ENCODE data around the gene DXO. TPM values are rescaled to one million over a fixed set of nuclear protein-coding genes. Genes with fewer than 3 reads are reported as not detected.
"Not testable (repeated sequence)": the region's sequence is repeated elsewhere in the genome, so short reads cannot be mapped to it uniquely, and the experiment has no call there.

DXO gene
- polyA plus RNA-seq: 10 to 100 TPM; 11.8 to 16.5 TPM

DNA sequence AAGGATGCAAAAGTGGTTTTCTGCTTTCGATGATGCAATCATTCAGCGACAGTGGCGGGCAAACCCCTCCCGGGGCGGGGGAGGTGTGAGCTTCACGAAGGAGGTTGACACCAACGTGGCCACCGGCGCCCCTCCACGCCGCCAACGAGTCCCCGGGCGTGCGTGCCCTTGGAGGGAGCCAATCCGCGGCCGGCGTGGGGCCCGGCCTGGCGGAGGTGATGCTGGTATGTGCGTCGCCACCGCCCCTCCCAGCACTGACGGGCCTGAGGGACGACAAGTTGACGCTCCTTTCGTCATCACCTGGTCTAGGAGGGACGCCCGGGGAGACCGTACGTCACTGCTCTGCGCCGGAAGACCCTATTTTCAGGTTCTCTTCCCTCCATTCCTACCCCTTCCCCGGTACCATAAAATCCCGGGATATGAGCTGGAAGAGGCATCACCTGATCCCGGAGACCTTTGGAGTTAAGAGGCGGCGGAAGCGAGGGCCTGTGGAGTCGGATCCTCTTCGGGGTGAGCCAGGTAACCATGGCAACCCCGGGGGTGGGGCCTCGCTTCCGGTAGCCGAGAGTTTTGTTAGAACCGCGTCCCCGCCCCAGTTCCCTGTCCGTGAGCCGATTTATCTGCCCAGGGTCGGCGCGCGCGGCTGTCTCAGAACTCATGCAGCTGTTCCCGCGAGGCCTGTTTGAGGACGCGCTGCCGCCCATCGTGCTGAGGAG, at the start of gene DXO:
DXO (minus strand) TSS at position 146 of the 716 bp plus-strand sequence. CDS start 463 bp downstream, outside the sequence.
- 0% methylated on average over 59 to 62 of the region's 62 CpGs for WGBS, 2 donors
- Histone ChIP-seq H3K36me3 (ENCODE audit: control insufficient read depth in 2 of 2, insufficient read depth in 2 of 2, low read length in 1 of 2) (peaks cover 16 to 31% of the 10 kb centered on the region in 2 donors), H3K4me1 (ENCODE audit: control insufficient read depth in 2 of 2, insufficient read depth in 2 of 2, low read length in 1 of 2) (peaks cover 3 to 13% of the 10 kb centered on the region in 2 donors), H3K27me3 (ENCODE audit: control insufficient read depth in 1 of 2, insufficient read depth in 2 of 2, low read length in 2 of 2) (no peaks in the 10 kb centered on the region), H3K9me3 (ENCODE audit: control insufficient read depth in 2 of 2, insufficient read depth in 1 of 2, low read depth in 1 of 2, low read length in 1 of 2) (no peaks in the 10 kb centered on the region), H3K27ac (ENCODE audit: low read depth in 2 of 2, low read length in 1 of 2) (peak within 1 kb of the TSS; percentile 98 to 100), H3K4me3 (ENCODE audit: low read depth in 1 of 2, low read length in 2 of 2) (peak within 1 kb of the TSS; percentile 73 to 80)

DNA sequence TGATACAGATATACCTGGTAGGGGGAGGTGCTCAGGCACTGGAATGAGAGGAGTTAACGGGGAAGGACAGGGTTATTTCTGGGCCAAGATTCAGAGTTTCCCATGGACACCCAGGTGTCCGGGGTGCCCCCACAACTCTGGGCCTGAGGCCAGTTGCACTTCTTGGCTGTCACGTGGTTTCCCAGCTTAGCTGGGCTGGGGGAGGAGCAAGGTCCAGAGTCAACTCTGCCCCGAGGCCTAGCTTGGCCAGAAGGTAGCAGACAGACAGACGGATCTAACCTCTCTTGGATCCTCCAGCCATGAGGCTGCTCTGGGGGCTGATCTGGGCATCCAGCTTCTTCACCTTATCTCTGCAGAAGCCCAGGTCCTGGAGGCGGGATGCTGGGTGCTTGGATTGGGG, 42.6 kb upstream of the DXO start, which contains the start of gene C4B:
C4B (plus strand) TSS at position 249 of the 400 bp plus-strand sequence; CDS start at position 300, 51 bp downstream.
- not testable (repeated sequence) for H3K4me3 ChIP-seq (ENCODE audit: low read depth in 1 of 2, low read length in 2 of 2); H3K27me3 ChIP-seq (ENCODE audit: control insufficient read depth in 1 of 2, insufficient read depth in 2 of 2, low read length in 2 of 2); H3K27ac ChIP-seq (ENCODE audit: low read depth in 2 of 2, low read length in 1 of 2); H3K36me3 ChIP-seq (ENCODE audit: control insufficient read depth in 2 of 2, insufficient read depth in 2 of 2, low read length in 1 of 2); H3K4me1 ChIP-seq (ENCODE audit: control insufficient read depth in 2 of 2, insufficient read depth in 2 of 2, low read length in 1 of 2); H3K9me3 ChIP-seq (ENCODE audit: control insufficient read depth in 2 of 2, insufficient read depth in 1 of 2, low read depth in 1 of 2, low read length in 1 of 2)
- no CpG with 5 or more reads among the region's 6 CpGs for WGBS, 2 donors

DNA sequence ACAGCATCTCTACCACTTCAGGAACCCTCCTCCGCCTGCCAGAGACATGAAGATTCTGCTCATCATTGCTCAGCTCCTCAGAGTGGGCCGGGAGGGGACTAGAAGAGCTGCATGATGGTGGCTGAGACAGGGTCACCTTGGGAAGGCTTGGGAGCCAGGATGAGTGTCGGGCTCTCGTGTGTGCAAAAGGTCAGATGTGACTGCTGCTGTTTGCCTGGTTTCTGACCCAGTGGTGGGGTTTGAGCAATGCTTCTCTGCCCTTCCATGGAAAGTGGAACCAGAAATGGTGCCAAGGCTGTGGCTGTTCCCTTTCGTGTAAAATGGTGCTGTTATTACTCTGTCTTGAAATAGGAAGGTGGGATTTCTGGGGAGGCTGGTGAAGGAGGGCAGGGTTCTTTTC, 41.8 kb upstream of the DXO start:
- not testable (repeated sequence) for H3K27me3 ChIP-seq (ENCODE audit: control insufficient read depth in 1 of 2, insufficient read depth in 2 of 2, low read length in 2 of 2); H3K27ac ChIP-seq (ENCODE audit: low read depth in 2 of 2, low read length in 1 of 2); H3K36me3 ChIP-seq (ENCODE audit: control insufficient read depth in 2 of 2, insufficient read depth in 2 of 2, low read length in 1 of 2); H3K4me3 ChIP-seq (ENCODE audit: low read depth in 1 of 2, low read length in 2 of 2); H3K4me1 ChIP-seq (ENCODE audit: control insufficient read depth in 2 of 2, insufficient read depth in 2 of 2, low read length in 1 of 2); H3K9me3 ChIP-seq (ENCODE audit: control insufficient read depth in 2 of 2, insufficient read depth in 1 of 2, low read depth in 1 of 2, low read length in 1 of 2)
- WGBS, 2 donors: no CpG with 5 or more reads among the region's 5 CpGs

DNA sequence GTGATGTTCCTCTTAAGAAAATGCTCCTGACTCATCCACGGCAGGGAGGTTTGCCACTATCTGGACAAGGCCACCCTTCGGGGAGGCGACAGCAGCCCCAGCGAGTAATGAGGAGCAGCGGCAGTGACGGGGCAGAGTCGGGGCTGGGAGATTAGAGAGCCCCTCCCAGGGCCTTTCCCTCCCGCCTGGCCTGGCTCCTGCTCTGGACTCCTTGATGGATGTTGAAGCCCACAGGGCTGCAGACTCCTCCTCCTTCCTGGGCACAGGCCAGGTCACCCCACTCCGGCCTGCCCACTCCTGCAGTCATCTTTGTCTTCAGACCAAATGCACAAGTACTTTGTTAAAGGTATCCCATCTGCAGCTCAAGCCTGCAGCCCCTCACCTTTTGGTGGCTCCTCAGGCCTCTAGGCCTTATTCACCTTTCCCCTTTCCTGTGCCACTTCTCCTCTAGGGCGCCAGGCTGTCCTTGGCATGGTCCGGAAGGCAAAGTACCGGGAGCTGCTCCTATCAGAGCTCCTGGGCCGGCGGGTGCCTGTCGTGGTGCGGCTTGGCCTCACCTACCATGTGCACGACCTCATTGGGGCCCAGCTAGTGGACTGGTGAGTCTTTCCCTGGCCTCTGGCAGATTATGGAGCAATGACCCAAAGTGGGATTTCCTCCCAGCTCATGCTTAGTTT, 41.1 kb upstream of the DXO start:
- not testable (repeated sequence) for H3K27me3 ChIP-seq (ENCODE audit: control insufficient read depth in 1 of 2, insufficient read depth in 2 of 2, low read length in 2 of 2); H3K36me3 ChIP-seq (ENCODE audit: control insufficient read depth in 2 of 2, insufficient read depth in 2 of 2, low read length in 1 of 2); H3K9me3 ChIP-seq (ENCODE audit: control insufficient read depth in 2 of 2, insufficient read depth in 1 of 2, low read depth in 1 of 2, low read length in 1 of 2); H3K4me3 ChIP-seq (ENCODE audit: low read depth in 1 of 2, low read length in 2 of 2); H3K4me1 ChIP-seq (ENCODE audit: control insufficient read depth in 2 of 2, insufficient read depth in 2 of 2, low read length in 1 of 2); H3K27ac ChIP-seq (ENCODE audit: low read depth in 2 of 2, low read length in 1 of 2)
- WGBS, 2 donors: 83% methylated on average over 14 to 17 of the region's 17 CpGs

DNA sequence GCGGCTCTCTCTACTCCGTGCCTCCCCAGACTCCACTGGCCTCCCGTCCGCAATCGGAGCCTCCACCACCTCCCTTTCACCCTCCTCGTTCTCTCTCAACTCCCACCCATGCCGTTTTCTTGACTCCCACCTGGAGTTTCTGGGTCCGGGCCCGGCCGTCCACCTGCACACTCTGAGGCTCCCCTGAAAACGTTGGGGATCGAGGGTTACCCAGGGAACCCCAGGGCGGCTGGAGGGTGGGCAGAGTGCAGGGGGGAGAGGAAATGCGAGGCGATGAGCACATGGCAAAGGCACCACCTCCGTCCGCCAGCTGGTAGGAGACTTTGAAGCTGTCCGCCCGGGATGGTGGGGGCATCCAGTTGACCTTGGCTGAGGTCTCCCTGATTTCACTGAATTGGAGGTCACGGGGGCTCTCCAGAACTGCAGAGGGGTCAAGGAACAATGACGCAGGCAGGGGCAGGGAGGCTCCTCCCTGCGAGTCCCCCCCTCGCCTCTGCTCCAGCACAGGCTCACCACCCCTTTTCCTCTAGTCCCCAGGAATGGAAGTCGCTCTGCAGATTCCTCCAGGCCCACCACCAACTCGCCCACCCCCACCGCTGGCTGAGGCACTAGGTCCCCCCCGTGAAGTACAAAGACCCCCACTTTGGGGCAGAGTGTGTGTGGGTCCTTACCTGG, 39.1 kb upstream of the DXO start:
- not testable (repeated sequence) for H3K9me3 ChIP-seq (ENCODE audit: control insufficient read depth in 2 of 2, insufficient read depth in 1 of 2, low read depth in 1 of 2, low read length in 1 of 2); H3K4me3 ChIP-seq (ENCODE audit: low read depth in 1 of 2, low read length in 2 of 2); H3K4me1 ChIP-seq (ENCODE audit: control insufficient read depth in 2 of 2, insufficient read depth in 2 of 2, low read length in 1 of 2); H3K27ac ChIP-seq (ENCODE audit: low read depth in 2 of 2, low read length in 1 of 2); H3K27me3 ChIP-seq (ENCODE audit: control insufficient read depth in 1 of 2, insufficient read depth in 2 of 2, low read length in 2 of 2); H3K36me3 ChIP-seq (ENCODE audit: control insufficient read depth in 2 of 2, insufficient read depth in 2 of 2, low read length in 1 of 2)
- WGBS, 2 donors: 75 to 76% methylated on average over 16 to 17 of the region's 27 CpGs

DNA sequence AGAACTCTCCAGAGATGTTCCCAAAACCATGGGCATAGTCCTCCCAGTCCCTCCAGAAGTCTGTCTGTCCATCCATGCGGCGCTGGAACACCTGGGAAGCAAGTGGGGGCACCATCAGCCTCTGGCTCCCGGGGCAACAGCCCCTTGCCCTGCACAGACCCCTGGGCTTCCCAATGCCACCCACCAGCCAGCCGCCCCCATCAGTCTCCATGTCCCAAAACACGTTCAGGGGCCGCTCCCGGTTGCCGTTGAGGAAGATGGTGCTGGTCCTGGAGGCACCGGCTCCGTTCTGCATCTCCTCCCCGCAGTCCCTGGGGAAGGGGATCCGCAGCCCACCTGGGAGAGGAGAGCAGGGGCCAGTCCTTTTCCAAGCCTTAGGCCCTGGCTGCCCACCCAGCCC, 37.6 kb upstream of the DXO start:
- H3K9me3 ChIP-seq (ENCODE audit: control insufficient read depth in 2 of 2, insufficient read depth in 1 of 2, low read depth in 1 of 2, low read length in 1 of 2); H3K4me3 ChIP-seq (ENCODE audit: low read depth in 1 of 2, low read length in 2 of 2); H3K4me1 ChIP-seq (ENCODE audit: control insufficient read depth in 2 of 2, insufficient read depth in 2 of 2, low read length in 1 of 2); H3K36me3 ChIP-seq (ENCODE audit: control insufficient read depth in 2 of 2, insufficient read depth in 2 of 2, low read length in 1 of 2); H3K27me3 ChIP-seq (ENCODE audit: control insufficient read depth in 1 of 2, insufficient read depth in 2 of 2, low read length in 2 of 2); H3K27ac ChIP-seq (ENCODE audit: low read depth in 2 of 2, low read length in 1 of 2): not testable (repeated sequence)
- WGBS, 2 donors: 77 to 83% methylated on average over 2 to 11 of the region's 12 CpGs

DNA sequence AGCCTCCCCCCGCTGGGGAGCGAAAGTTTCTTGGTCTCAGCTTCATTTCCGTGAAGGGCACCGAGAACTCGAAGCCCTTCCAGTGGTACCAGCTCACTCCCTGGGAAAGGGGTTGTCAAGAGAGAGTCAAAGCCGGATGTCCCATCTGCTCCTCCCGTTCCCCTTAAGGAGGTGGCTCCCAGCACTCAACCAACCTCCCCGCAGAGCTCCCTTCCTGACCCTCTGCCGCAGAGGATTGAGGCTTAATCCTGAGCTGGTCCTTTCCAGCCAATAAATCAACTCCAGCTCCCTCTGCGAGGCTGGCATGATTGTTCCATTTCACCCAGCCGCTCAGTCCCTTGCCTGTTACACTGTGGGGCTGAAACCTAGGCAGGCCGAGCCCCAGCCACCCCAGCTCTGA, 36.7 kb upstream of the DXO start:
- WGBS, 2 donors: 29 to 63% methylated on average over 5 to 7 of the region's 12 CpGs

DNA sequence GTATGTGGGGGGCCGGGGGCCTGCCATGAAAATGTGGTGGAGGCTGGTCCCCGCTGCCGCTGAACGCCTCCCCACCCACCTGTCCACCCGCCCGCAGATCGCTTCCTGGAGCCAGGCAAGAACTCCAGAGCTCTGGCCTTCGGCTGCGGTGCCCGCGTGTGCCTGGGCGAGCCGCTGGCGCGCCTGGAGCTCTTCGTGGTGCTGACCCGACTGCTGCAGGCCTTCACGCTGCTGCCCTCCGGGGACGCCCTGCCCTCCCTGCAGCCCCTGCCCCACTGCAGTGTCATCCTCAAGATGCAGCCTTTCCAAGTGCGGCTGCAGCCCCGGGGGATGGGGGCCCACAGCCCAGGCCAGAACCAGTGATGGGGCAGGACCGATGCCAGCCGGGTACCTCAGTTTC, 36.1 kb upstream of the DXO start:
- no CpG with 5 or more reads among the region's 24 CpGs for WGBS, 2 donors
- not testable (repeated sequence) for H3K4me3 ChIP-seq (ENCODE audit: low read depth in 1 of 2, low read length in 2 of 2); H3K27me3 ChIP-seq (ENCODE audit: control insufficient read depth in 1 of 2, insufficient read depth in 2 of 2, low read length in 2 of 2); H3K36me3 ChIP-seq (ENCODE audit: control insufficient read depth in 2 of 2, insufficient read depth in 2 of 2, low read length in 1 of 2); H3K4me1 ChIP-seq (ENCODE audit: control insufficient read depth in 2 of 2, insufficient read depth in 2 of 2, low read length in 1 of 2); H3K27ac ChIP-seq (ENCODE audit: low read depth in 2 of 2, low read length in 1 of 2); H3K9me3 ChIP-seq (ENCODE audit: control insufficient read depth in 2 of 2, insufficient read depth in 1 of 2, low read depth in 1 of 2, low read length in 1 of 2)

More for the DNA sequence above, 36.7 kb upstream of the DXO start:
- H3K9me3 ChIP-seq (ENCODE audit: control insufficient read depth in 2 of 2, insufficient read depth in 1 of 2, low read depth in 1 of 2, low read length in 1 of 2); H3K27me3 ChIP-seq (ENCODE audit: control insufficient read depth in 1 of 2, insufficient read depth in 2 of 2, low read length in 2 of 2); H3K4me3 ChIP-seq (ENCODE audit: low read depth in 1 of 2, low read length in 2 of 2); H3K27ac ChIP-seq (ENCODE audit: low read depth in 2 of 2, low read length in 1 of 2); H3K4me1 ChIP-seq (ENCODE audit: control insufficient read depth in 2 of 2, insufficient read depth in 2 of 2, low read length in 1 of 2); H3K36me3 ChIP-seq (ENCODE audit: control insufficient read depth in 2 of 2, insufficient read depth in 2 of 2, low read length in 1 of 2): not testable (repeated sequence)

DNA sequence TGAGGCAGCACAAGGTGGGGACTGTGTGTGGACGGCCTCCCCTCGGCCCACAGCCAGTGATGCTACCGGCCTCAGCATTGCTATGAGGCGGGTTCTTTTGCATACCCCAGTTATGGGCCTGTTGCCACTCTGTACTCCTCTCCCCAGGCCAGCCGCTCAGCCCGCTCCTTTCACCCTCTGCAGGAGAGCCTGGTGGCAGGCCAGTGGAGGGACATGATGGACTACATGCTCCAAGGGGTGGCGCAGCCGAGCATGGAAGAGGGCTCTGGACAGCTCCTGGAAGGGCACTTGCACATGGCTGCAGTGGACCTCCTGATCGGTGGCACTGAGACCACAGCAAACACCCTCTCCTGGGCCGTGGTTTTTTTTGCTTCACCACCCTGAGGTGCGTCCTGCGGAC, 35.1 kb upstream of the DXO start:
- H3K9me3 ChIP-seq (ENCODE audit: control insufficient read depth in 2 of 2, insufficient read depth in 1 of 2, low read depth in 1 of 2, low read length in 1 of 2); H3K4me3 ChIP-seq (ENCODE audit: low read depth in 1 of 2, low read length in 2 of 2); H3K36me3 ChIP-seq (ENCODE audit: control insufficient read depth in 2 of 2, insufficient read depth in 2 of 2, low read length in 1 of 2); H3K27me3 ChIP-seq (ENCODE audit: control insufficient read depth in 1 of 2, insufficient read depth in 2 of 2, low read length in 2 of 2); H3K4me1 ChIP-seq (ENCODE audit: control insufficient read depth in 2 of 2, insufficient read depth in 2 of 2, low read length in 1 of 2); H3K27ac ChIP-seq (ENCODE audit: low read depth in 2 of 2, low read length in 1 of 2): not testable (repeated sequence)
- WGBS, 2 donors: 78 to 81% methylated on average over 11 to 12 of the region's 12 CpGs
